BLaER1 treated with 17β-estradiol and CSF1 and Interleukin-3, amounts not matched to agents 10 nM and 100 nM (cell line): Measurements from ENCODE around the gene ANKMY2.

Experiments used
- H3K27ac ChIP-seq, 11 experiments: shearing (Covaris generic); formaldehyde crosslinking; 2 replicates each; pipeline ENCODE4 v1.8.1; 2022
- H3K27me3 ChIP-seq, 11 experiments: shearing (Covaris generic); formaldehyde crosslinking; 2 replicates each; pipeline ENCODE4 v1.8.1; 2022
- H3K36me3 ChIP-seq, 11 experiments: shearing (Covaris generic); formaldehyde crosslinking; 2 replicates each; pipeline ENCODE4 v1.8.1; 2022
- H3K4me1 ChIP-seq, 10 experiments: shearing (Covaris generic); formaldehyde crosslinking; 2 replicates each; pipeline ENCODE4 v1.8.1; 2022
- H3K4me2 ChIP-seq, 11 experiments: shearing (Covaris generic); formaldehyde crosslinking; 2 replicates each; pipeline ENCODE4 v1.8.1; 2022
- H3K4me3 ChIP-seq, 10 experiments: shearing (Covaris generic); formaldehyde crosslinking; 2 replicates each; pipeline ENCODE4 v1.8.1; 2022
- H3K9ac ChIP-seq, 11 experiments: shearing (Covaris generic); formaldehyde crosslinking; 2 replicates each; pipeline ENCODE4 v1.8.1; 2022
- H3K9me3 ChIP-seq, 11 experiments: shearing (Covaris generic); formaldehyde crosslinking; replicated peaks in 1 of 11; 2 replicates each; pipeline ENCODE4 v1.8.1; 2022
- H4K20me1 ChIP-seq, 11 experiments: shearing (Covaris generic); formaldehyde crosslinking; 2 replicates each; pipeline ENCODE4 v1.8.1; 2022
- Cebpa-rat ChIP-seq, 11 experiments: shearing (Covaris generic); IDR thresholded peaks; 2 replicates each; pipeline ENCODE4 v1.8.1; 2022

The ANKMY2 gene

DNA sequence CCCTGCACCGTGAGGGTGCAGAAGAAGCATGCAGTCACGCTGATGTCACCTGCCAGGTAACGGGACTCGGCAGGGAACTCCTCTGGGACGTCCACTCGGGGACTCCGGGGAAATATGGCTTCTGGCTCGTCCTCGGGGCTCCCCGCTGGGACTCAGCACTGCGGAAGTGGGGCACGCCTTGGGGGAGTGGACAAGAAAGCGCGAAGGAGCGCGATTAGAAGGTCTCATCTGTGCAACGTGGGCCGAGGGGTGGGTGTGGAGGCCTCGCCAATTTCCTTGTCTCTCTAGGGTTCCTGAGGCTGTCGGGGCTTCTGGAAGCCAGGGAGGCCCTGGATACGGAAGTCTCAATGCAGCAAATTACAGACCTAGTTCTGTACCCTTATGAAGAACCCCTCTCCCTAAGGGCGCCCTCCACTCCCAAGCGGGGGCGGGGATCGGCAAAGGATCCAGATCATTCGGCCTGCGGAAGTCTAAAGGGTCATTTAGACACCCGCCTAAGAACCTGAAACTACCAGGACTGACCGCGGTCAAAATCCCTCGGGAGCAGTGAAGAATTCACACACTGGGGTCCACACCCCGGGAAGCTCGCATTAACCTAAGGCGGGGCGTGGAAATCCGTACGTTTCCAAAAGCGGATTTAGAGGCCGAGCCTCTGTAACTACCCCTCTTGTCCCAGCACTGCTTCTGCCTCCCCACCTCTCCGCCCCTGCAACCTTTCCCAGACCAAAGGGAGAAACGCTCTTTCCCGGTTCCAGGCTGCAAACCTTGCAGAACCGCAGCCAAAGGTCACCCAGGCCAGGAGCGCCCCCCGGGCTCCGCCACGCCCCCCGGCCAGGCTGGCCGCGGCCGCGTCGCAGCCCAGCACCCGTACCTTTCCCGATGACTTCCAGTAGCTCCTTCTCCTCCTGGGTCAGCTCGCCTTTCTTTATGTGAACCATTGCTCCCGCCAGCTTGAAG lies 640 bp downstream of the ANKMY2 start:
- Histone ChIP-seq H3K4me3 (peak overlapping the region; percentile 79 to 99 (median 90)), H3K4me1 (peaks cover 25 to 46% (median 39%) of the 10 kb centered on the region in 10 experiments), H3K36me3 (peaks cover 0 to 24% (median 11%) of the 10 kb centered on the region in 11 experiments; a peak in 12 of 22 replicates), H3K9me3 (no peaks in the 10 kb centered on the region), H3K9ac (peak overlapping the region; percentile 88 to 97 (median 94)), H3K4me2 (peak overlapping the region; percentile 83 to 98 (median 95)), H4K20me1 (peaks cover 10 to 55% (median 33%) of the 10 kb centered on the region in 11 experiments; a peak in 20 of 22 replicates), H3K27me3 (no peaks in the 10 kb centered on the region), H3K27ac (peak overlapping the region; percentile 92 to 98 (median 97))
- TF ChIP-seq Cebpa-rat (IDR thresholded peaks at IDR 0.05) = no peak

DNA sequence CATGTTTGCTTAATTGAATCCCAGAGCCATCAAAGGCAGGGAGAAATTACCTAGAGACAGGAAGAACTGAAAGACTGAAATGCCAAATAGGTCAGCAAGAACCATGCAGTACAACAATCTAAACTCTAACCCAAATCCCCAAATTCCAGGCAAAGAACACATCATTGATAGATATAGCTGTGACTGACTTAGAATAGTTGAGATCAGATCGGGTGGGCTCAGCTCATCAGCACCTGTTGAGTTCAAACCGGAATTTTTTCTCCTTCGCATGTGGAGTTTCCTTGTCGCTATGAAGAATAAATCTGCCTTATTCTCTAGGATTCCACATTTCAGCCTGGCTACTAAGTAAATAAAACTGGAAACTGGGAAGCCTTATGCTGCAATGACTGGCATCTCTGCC lies 1.4 kb downstream of the ANKMY2 start:
- H3K4me1 ChIP-seq = peaks cover 25 to 44% (median 36%) of the 10 kb centered on the region in 10 experiments
- peak overlapping the region; percentile 88 to 97 (median 94); a peak in 20 of 22 replicates for H3K9ac ChIP-seq

DNA sequence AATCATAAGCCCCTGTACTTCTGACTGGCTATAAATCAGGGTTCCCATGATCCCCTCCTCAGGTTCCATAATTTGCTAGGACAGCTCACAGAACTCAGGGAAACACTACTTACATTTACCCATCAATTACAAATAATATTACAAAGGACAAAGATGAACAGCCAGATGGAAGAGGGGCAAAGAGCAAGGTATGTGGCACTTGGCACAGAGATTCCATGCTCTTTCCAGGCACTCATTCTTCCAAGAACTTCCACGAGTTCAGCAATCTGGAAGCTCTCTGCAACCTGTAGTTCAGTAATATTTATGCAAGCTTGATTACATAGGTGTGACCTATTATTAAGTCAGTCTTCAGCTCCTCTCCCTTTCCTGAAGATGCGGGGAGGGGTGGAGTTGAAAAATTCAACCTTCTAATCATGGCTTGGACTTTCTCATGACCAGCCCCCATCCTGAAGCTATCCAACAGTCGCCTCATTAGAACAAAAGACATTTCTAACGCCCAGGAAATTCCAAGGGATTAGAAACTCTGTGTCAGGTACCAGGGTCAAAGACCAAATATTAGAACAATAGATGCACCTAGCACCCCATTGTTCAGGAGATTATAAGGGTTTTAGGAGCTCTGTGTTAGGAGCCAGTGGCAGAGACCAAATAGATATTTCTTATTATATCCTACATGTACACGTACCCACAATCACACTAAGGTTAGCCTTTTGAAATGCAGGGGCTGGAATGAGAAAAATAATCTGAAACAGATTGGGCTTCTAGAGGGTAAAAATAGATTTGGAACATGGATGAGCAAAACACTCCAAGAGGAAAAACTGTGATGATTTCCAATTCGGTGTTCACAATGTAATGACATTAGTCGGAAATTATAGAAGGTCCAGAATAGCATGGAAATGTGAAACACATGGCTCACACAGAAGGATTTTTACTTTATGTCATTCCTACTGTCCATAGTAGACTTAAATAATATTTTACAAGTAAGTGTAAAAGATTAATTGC lies 7.0 kb downstream of the ANKMY2 start:
- Histone ChIP-seq H3K4me1 (peaks cover 0 to 9% (median 4%) of the 10 kb centered on the region in 10 experiments; a peak in 14 of 20 replicates), H3K27ac (no peak overlapping the region), H3K36me3 (peaks cover 0 to 59% (median 25%) of the 10 kb centered on the region in 11 experiments; a peak in 18 of 22 replicates)

More for the DNA sequence above, 1.4 kb downstream of the ANKMY2 start:
- H3K9me3 ChIP-seq = no peaks in the 10 kb centered on the region
- H3K36me3 ChIP-seq = peaks cover 0 to 22% (median 10%) of the 10 kb centered on the region in 11 experiments; a peak in 12 of 22 replicates
- peak overlapping the region; percentile 79 to 99 (median 90) for H3K4me3 ChIP-seq
- peak overlapping the region in 7 of 11 experiments; percentile 92 to 97 (median 97); a peak in 10 of 22 replicates for H3K27ac ChIP-seq
- TF ChIP-seq Cebpa-rat (IDR thresholded peaks at IDR 0.05) = no peak
- peaks cover 10 to 47% (median 26%) of the 10 kb centered on the region in 11 experiments; a peak in 20 of 22 replicates for H4K20me1 ChIP-seq
- no peaks in the 10 kb centered on the region for H3K27me3 ChIP-seq
- peak overlapping the region; percentile 83 to 98 (median 95) for H3K4me2 ChIP-seq

DNA sequence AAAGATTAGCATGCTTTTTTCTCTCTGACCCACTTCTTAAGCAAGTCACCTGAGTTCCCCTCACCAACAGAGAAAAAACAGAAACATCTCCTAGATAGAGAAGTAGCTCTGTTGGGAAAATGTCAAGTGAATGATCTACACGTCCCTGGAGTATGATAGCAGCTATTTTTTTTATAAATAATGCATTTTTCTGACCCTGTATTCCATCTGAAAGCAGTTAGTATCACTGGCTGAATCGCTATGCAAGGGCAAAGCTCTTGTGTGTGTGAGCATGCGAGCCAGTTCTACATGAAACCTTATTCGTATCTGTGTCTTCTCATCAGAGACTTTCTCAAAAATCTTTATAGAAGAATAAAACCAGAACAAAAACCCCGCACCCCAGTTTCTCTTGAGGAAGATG lies 8.2 kb downstream of the ANKMY2 start:
- H3K36me3 ChIP-seq = peaks cover 0 to 59% (median 25%) of the 10 kb centered on the region in 11 experiments; a peak in 18 of 22 replicates
- H3K9ac ChIP-seq = no peak overlapping the region
- TF ChIP-seq Cebpa-rat (IDR thresholded peaks at IDR 0.05) = no peak
- H3K4me1 ChIP-seq = no peaks in the 10 kb centered on the region
- no peak overlapping the region for H3K4me3 ChIP-seq
- H3K9me3 ChIP-seq = no peaks in the 10 kb centered on the region
- H3K27me3 ChIP-seq = no peaks in the 10 kb centered on the region
- H4K20me1 ChIP-seq = peaks cover 0 to 7% (median 0%) of the 10 kb centered on the region in 11 experiments; a peak in 1 of 22 replicates
- H3K27ac ChIP-seq = no peak overlapping the region
- no peak overlapping the region for H3K4me2 ChIP-seq

More for the DNA sequence above, 7.0 kb downstream of the ANKMY2 start:
- no peak overlapping the region for H3K4me2 ChIP-seq
- H3K9ac ChIP-seq = no peak overlapping the region
- peaks cover 0 to 10% (median 0%) of the 10 kb centered on the region in 11 experiments; a peak in 3 of 22 replicates for H4K20me1 ChIP-seq
- no peak overlapping the region for H3K4me3 ChIP-seq
- no peak for TF ChIP-seq Cebpa-rat (IDR thresholded peaks at IDR 0.05)
- H3K9me3 ChIP-seq = no peaks in the 10 kb centered on the region
- no peaks in the 10 kb centered on the region for H3K27me3 ChIP-seq

DNA sequence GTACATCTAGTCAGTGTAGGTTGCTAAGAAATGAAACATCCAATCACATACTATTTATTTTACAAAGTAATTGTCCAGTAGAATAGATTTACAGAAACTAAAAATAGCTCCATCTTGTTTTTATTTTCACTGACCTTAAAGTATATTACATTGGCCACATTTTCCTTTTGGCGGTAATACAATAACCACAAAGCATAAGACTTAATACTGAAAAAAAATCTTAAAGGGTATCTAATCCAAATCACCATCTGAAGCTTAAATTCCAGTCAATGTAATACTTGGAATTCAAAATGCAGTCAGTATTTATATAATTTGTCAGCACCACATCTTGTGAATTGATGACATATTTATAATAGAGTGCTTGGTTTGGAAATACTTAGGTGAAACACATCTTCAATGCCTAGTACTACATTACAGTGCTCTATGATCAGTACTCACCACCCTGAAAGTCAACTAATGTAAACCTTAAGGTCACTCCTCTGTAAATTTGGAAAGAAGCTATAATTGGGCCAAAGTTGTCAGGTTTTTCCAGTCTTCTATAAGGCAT lies 8.9 kb downstream of the ANKMY2 start:
- no peak overlapping the region for H3K9ac ChIP-seq
- H3K4me1 ChIP-seq = no peaks in the 10 kb centered on the region
- no peaks in the 10 kb centered on the region for H3K27me3 ChIP-seq
- no peak for TF ChIP-seq Cebpa-rat (IDR thresholded peaks at IDR 0.05)
- H3K9me3 ChIP-seq = no peaks in the 10 kb centered on the region
- H3K4me3 ChIP-seq = no peak overlapping the region
- peaks cover 0 to 66% (median 25%) of the 10 kb centered on the region in 11 experiments; a peak in 19 of 22 replicates for H3K36me3 ChIP-seq
- H4K20me1 ChIP-seq = peaks cover 0 to 7% (median 0%) of the 10 kb centered on the region in 11 experiments; a peak in 1 of 22 replicates
- no peak overlapping the region for H3K27ac ChIP-seq
- H3K4me2 ChIP-seq = no peak overlapping the region

DNA sequence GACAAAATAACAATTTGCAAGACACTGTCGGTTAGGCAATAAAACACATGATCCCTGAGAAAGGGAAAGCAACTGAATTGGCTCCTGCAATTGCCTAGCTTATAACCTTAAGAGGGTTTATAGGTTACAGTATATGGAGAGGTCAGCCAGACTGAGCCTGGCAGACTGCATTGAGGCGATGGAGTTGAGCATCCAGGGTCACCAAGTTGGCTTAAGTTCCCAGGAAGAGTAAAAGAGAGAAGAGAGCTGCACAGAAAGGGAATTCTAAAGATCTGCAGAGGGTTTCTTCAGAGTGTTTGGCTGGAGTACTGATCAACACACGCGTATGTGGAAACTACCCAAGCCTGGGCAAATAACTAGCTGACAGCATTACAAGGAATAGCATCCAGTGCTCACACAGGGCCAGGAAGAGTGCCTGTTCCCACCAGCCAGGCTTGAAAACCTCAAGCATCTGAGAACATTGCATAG lies 11.2 kb downstream of the ANKMY2 start:
- no peaks in the 10 kb centered on the region for H3K4me1 ChIP-seq
- H4K20me1 ChIP-seq = peaks cover 0 to 7% (median 0%) of the 10 kb centered on the region in 11 experiments; a peak in 1 of 22 replicates
- no peaks in the 10 kb centered on the region for H3K9me3 ChIP-seq
- no peak for TF ChIP-seq Cebpa-rat (IDR thresholded peaks at IDR 0.05)
- no peaks in the 10 kb centered on the region for H3K27me3 ChIP-seq
- H3K36me3 ChIP-seq = peaks cover 0 to 66% (median 20%) of the 10 kb centered on the region in 11 experiments; a peak in 19 of 22 replicates
- H3K4me3 ChIP-seq = no peak overlapping the region
- H3K4me2 ChIP-seq = no peak overlapping the region
- no peak overlapping the region for H3K27ac ChIP-seq
- H3K9ac ChIP-seq = no peak overlapping the region

DNA sequence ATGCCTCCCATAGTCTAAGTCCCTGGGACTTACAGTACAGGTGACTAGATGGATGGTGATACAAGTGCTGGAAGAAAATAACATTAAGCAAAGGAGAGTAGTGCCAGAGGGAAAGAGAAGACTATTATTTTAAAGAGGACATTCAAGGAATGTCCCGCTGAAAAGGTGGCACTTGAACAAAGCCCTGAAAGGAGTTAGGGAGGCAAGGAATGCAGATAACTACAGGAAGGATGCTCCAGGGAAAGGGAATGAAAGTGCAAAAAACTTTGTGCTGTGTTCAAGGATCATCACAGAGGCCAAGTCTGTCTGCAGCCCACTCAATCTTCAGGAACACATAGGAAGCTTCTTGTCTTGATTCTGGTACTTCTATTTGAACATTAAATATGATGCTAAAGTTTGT lies 14.9 kb downstream of the ANKMY2 start:
- H3K27me3 ChIP-seq = no peaks in the 10 kb centered on the region
- no peaks in the 10 kb centered on the region for H3K4me1 ChIP-seq
- no peaks in the 10 kb centered on the region for H3K9me3 ChIP-seq
- H3K36me3 ChIP-seq = peaks cover 0 to 60% (median 24%) of the 10 kb centered on the region in 11 experiments; a peak in 17 of 22 replicates
- H3K9ac ChIP-seq = no peak overlapping the region
- no peak for TF ChIP-seq Cebpa-rat (IDR thresholded peaks at IDR 0.05)
- H4K20me1 ChIP-seq = no peaks in the 10 kb centered on the region
- no peak overlapping the region for H3K4me2 ChIP-seq
- H3K27ac ChIP-seq = no peak overlapping the region
- no peak overlapping the region for H3K4me3 ChIP-seq

DNA sequence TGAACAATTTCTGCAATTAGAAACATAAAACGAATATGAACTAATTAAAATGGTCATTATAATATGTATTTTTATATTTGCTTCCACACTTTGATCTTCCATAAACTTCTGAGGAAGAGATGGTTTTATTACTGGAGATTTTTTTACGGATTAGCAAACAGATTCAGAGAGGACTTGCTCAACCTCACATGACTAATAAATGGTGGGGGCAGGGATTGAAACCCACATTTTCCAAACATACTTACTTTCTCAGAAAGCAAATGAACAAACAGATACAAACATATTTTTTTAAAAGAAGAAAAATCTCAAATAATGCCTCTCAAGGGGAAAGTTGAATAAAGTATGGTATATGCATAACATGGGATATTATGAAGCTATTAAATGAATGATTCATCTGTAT lies 18.3 kb downstream of the ANKMY2 start:
- TF ChIP-seq Cebpa-rat (IDR thresholded peaks at IDR 0.05) = no peak
- Histone ChIP-seq H4K20me1 (no peaks in the 10 kb centered on the region), H3K4me2 (no peak overlapping the region), H3K36me3 (peaks cover 12 to 73% (median 37%) of the 10 kb centered on the region in 11 experiments; a peak in 20 of 22 replicates), H3K27ac (no peak overlapping the region), H3K9ac (no peak overlapping the region), H3K9me3 (no peaks in the 10 kb centered on the region), H3K27me3 (no peaks in the 10 kb centered on the region), H3K4me3 (no peak overlapping the region), H3K4me1 (no peaks in the 10 kb centered on the region)
